Uterus (tissue), 4 donors: Measurements from ENCODE around the gene PAK4. TPM values are rescaled to one million over a fixed set of nuclear protein-coding genes. Genes with fewer than 3 reads are reported as not detected.

Experiments used
- DNase-seq, 2 donors: peaks; one replicate each; pipeline ENCODE4 v3.0.0-alpha.2; 2019 to 2020
- H3K27ac ChIP-seq, 2 donors: fragments of 200-600 bp; sonication (generic); 1 replicate in 1 of 2; 2 replicates in 1 of 2; pipeline ENCODE4 v1.5.1; 2016 to 2018
- H3K27me3 ChIP-seq, 2 donors: fragments of 200-600 bp; sonication (generic); one replicate each; pipeline ENCODE4 v1.5.1; 2018 to 2019; ENCODE audit warnings: control low read depth in 1 of 2
- H3K36me3 ChIP-seq, 2 donors: fragments of 200-600 bp; sonication (generic); one replicate each; pipeline ENCODE4 v1.5.1; 2019; ENCODE audit warnings: control low read depth in 1 of 2
- H3K4me1 ChIP-seq, 2 donors: fragments of 200-600 bp; sonication (generic); one replicate each; pipeline ENCODE4 v1.5.1; 2018 to 2019; ENCODE audit warnings: control low read depth in 1 of 2
- H3K4me3 ChIP-seq, 2 donors: fragments of 200-600 bp; sonication (generic); 1 replicate in 1 of 2; 2 replicates in 1 of 2; pipeline ENCODE4 v1.5.1; 2018 to 2019; ENCODE audit warnings: mild to moderate bottlenecking in 1 of 2
- H3K9me3 ChIP-seq, 2 donors: fragments of 200-600 bp; sonication (generic); one replicate each; pipeline ENCODE4 v1.5.1; 2019; ENCODE audit warnings: control low read depth in 1 of 2
- CTCF ChIP-seq, 4 experiments: fragments of 200-600 bp in 2 of 4; fragments of 450-650 bp in 2 of 4; sonication (generic) in 2 of 4; IDR thresholded peaks; one replicate each; pipeline ENCODE4 v1.5.1; 2016 to 2019; ENCODE audit warnings: antibody characterized with exemption in 4 of 4, mild to moderate bottlenecking in 2 of 4, moderate library complexity in 1 of 4
- POLR2A ChIP-seq, 2 donors: fragments of 450-650 bp; IDR thresholded peaks; one replicate each; pipeline ENCODE4 v1.6.1; 2016; ENCODE audit warnings: antibody characterized with exemption in 2 of 2, mild to moderate bottlenecking in 1 of 2, moderate library complexity in 1 of 2
- intact Hi-C: fragments of 100-400 bp; cut with DNase I; formaldehyde crosslinking; loops from one replicate; pipeline ENCODE4 v1.15.1; 2023; ENCODE audit warnings: low total_unique reads
- total RNA-seq, 4 donors: library from RNA; depleted of rRNA in 3 of 4; stranded (reverse); fragments of >200 nt in 3 of 4; gene quantifications; one replicate each; pipeline versions ENCODE4 v1.1.0 to v1.2.4, GENCODE V29; 2014 to 2023
- donor health status: DM: yes; HTN: yes; CAD: no.

PAK4 gene
- 10 to 100 TPM in 3 of 4 donors, under 1 TPM in 1; 0.26 to 57.4 (median 24.3) TPM for total RNA-seq

DNA sequence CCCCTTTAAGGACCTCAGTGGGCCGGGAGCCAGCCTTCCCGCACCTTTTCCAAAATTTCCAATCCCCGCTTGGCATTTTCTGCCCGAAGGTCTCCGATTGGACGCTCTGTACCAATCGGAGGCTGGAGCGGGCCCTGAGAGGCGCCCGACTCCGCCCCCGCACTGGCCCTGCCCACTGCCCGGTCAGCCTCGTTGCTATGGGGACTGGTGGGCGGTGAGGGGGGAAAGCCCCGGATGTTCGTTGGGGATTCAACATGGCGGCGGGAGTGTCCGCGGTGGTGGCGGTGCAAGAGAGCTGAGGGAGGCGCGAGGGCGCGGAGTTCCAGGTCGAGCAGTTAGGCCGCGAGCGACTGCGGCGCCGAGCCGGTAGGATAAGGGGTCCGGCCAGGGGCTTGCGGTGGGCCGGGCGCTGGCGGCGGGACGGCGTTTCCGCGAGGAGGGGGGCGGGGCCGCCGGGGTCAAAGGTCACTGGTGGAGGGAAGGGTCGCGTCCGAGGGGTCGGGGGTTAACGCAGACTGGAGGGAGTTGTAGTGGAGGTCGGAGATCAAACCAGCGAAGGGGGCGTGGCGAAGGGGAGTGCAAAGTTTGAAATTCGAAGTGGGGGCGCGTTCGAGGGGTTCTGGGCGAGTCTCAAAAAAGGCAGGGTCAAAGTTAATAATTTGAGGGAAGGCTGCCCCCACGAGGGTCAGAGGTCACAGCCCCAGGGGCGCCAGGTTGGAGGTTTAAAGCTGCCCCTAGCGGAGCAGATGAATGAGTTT lies at the start of gene PAK4:
TSS of gene PAK4 (plus strand) at position 233 of the 758 bp plus-strand sequence. CDS start 43,768 bp downstream, outside the sequence.
- TF ChIP-seq POLR2A (IDR thresholded peaks at IDR 0.05) (peak; percentile 54 to 80), CTCF (IDR thresholded peaks at IDR 0.05) (no peak)
- peaks cover 10 to 18% of the 10 kb centered on the region in 2 donors for H3K4me1 ChIP-seq
- H3K27ac ChIP-seq: peak within 1 kb of the TSS; percentile 89
- intact Hi-C loops: loop anchor here (10.0 kb wide), 1 partner anchor 59 kb away; no protein-coding TSS in a partner anchor
- no peaks in the 10 kb centered on the region for H3K27me3 ChIP-seq
- H3K9me3 ChIP-seq: no peaks in the 10 kb centered on the region
- peak within 1 kb of the TSS; percentile 62 to 95 for H3K4me3 ChIP-seq
- peak; percentile 98 for DNase-seq
- H3K36me3 ChIP-seq: no peaks in the 10 kb centered on the region

GRCh38 chr19:39077323-39077722 lies 48.3 kb upstream of the PAK4 start:
- H3K27ac ChIP-seq: no peak overlapping the region
- DNase-seq: no peak
- no peaks in the 10 kb centered on the region for H3K9me3 ChIP-seq
- no peak overlapping the region for H3K4me3 ChIP-seq
- TF ChIP-seq POLR2A (IDR thresholded peaks at IDR 0.05) (no peak), CTCF (IDR thresholded peaks at IDR 0.05) (no peak)
- intact Hi-C loops: no loop called here
- no peaks in the 10 kb centered on the region for H3K4me1 ChIP-seq
- no peaks in the 10 kb centered on the region for H3K36me3 ChIP-seq
- H3K27me3 ChIP-seq: no peaks in the 10 kb centered on the region

DNA sequence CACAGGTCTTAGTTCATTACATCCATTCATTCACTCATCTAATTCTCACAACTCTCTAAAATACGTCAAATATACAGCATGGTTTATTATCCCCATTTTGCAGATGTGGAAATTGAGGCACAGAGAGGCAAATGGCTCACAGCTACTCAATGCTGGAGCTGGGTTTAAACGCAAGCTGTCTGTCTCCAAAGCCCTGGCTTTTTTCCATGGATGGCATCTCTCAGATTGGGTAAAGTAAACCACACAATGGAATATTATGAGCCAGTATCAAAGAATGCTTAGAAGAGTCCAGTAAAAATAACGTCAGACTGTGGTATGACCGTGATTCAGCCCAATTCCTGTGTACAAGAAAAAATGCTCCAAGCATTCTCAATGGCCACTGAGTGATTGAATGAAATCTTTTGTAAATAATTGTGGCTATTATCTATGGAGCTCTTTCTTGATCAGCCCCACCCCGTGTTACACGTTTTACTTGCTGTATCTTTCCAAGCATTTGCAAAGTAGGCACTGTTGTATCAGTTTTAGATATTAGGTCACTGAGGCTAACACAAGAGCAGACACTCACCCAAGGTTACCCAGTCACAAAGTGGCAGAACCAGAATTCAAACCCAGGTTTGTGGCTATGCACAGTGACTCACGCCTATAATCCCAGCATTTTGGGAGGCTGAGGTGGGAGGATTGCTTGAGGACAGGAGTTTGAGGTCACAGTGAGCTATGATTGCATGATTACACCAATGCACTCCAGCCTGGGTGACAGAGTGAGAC lies 47.0 kb upstream of the PAK4 start:
- no peak for DNase-seq
- peaks cover 0 to 6% of the 10 kb centered on the region in 2 donors for H3K27me3 ChIP-seq
- TF ChIP-seq POLR2A (IDR thresholded peaks at IDR 0.05) (no peak), CTCF (IDR thresholded peaks at IDR 0.05) (no peak)
- peaks cover 0 to 4% of the 10 kb centered on the region in 2 donors for H3K4me1 ChIP-seq
- no peak overlapping the region for H3K4me3 ChIP-seq
- H3K36me3 ChIP-seq: no peaks in the 10 kb centered on the region
- intact Hi-C loops: no loop called here
- no peaks in the 10 kb centered on the region for H3K9me3 ChIP-seq
- H3K27ac ChIP-seq: no peak overlapping the region

- Histone ChIP-seq H3K4me1 (peaks cover 0 to 9% of the 10 kb centered on the region in 2 donors), H3K27ac (no peak overlapping the region), H3K9me3 (no peaks in the 10 kb centered on the region), H3K27me3 (peaks cover 0 to 15% of the 10 kb centered on the region in 2 donors), H3K4me3 (no peak overlapping the region), H3K36me3 (no peaks in the 10 kb centered on the region)
- no peak for DNase-seq
- intact Hi-C loops: no loop called here
- no peak for TF ChIP-seq CTCF (IDR thresholded peaks at IDR 0.05)
- TF ChIP-seq POLR2A (IDR thresholded peaks at IDR 0.05): no peak
These were observed 45.2 kb upstream of the PAK4 start for GRCh38 chr19:39080431-39080830.

GRCh38 chr19:39082167-39082566 lies 43.4 kb upstream of the PAK4 start:
- Histone ChIP-seq H3K4me1 (peaks cover 0 to 9% of the 10 kb centered on the region in 2 donors), H3K27me3 (peaks cover 0 to 15% of the 10 kb centered on the region in 2 donors), H3K36me3 (no peaks in the 10 kb centered on the region), H3K9me3 (no peaks in the 10 kb centered on the region), H3K4me3 (no peak overlapping the region), H3K27ac (no peak overlapping the region)
- DNase-seq: no peak
- intact Hi-C loops: no loop called here
- no peak for TF ChIP-seq CTCF (IDR thresholded peaks at IDR 0.05)
- no peak for TF ChIP-seq POLR2A (IDR thresholded peaks at IDR 0.05)
